Ishikawa (cell line): ENCODE measurements around the gene FARSA.
A peak's percentile ranks its signal among the peaks of the same experiment; 100 is the strongest.

Source experiments
- CEBPB ChIP-seq: IDR thresholded peaks from 2 replicates; pipeline ENCODE4 v1.6.1; 2012
- CREB1 ChIP-seq: IDR thresholded peaks from 2 replicates; pipeline ENCODE4 v1.6.1; 2012; ENCODE audit warnings: low read depth
- EGR1 ChIP-seq: IDR thresholded peaks from 2 replicates; pipeline ENCODE4 v1.6.1; 2012
- EP300 ChIP-seq: IDR thresholded peaks from 2 replicates; pipeline ENCODE4 v1.6.1; 2012; ENCODE audit warnings: borderline replicate concordance
- FOXM1 ChIP-seq: IDR thresholded peaks from 2 replicates; pipeline ENCODE4 v1.6.1; 2012; ENCODE audit warnings: low read depth, borderline replicate concordance
- MAX ChIP-seq: IDR thresholded peaks from 2 replicates; pipeline ENCODE4 v1.6.1; 2012
- NFIC ChIP-seq: IDR thresholded peaks from 2 replicates; pipeline ENCODE4 v1.6.1; 2012
- RAD21 ChIP-seq: IDR thresholded peaks from 2 replicates; pipeline ENCODE4 v1.6.1; 2012; ENCODE audit warnings: low read depth
- REST ChIP-seq: IDR thresholded peaks from 2 replicates; pipeline ENCODE4 v1.6.1; 2012; ENCODE audit warnings: low read depth, mild to moderate bottlenecking
- TAF1 ChIP-seq: IDR thresholded peaks from 2 replicates; pipeline ENCODE4 v1.6.1; 2012; ENCODE audit warnings: low read depth, mild to moderate bottlenecking
- TCF12 ChIP-seq: IDR thresholded peaks from 2 replicates; pipeline ENCODE4 v1.6.1; 2012; ENCODE audit warnings: low read depth
- TEAD4 ChIP-seq: IDR thresholded peaks from 2 replicates; pipeline ENCODE4 v1.6.1; 2012
- USF1 ChIP-seq: IDR thresholded peaks from 2 replicates; pipeline ENCODE4 v1.6.1; 2012
- YY1 ChIP-seq: IDR thresholded peaks from 2 replicates; pipeline ENCODE4 v1.6.1; 2012; ENCODE audit warnings: low read depth
- ZBTB7A ChIP-seq: IDR thresholded peaks from 2 replicates; pipeline ENCODE4 v1.6.1; 2012; ENCODE audit warnings: low read depth

FARSA gene

DNA sequence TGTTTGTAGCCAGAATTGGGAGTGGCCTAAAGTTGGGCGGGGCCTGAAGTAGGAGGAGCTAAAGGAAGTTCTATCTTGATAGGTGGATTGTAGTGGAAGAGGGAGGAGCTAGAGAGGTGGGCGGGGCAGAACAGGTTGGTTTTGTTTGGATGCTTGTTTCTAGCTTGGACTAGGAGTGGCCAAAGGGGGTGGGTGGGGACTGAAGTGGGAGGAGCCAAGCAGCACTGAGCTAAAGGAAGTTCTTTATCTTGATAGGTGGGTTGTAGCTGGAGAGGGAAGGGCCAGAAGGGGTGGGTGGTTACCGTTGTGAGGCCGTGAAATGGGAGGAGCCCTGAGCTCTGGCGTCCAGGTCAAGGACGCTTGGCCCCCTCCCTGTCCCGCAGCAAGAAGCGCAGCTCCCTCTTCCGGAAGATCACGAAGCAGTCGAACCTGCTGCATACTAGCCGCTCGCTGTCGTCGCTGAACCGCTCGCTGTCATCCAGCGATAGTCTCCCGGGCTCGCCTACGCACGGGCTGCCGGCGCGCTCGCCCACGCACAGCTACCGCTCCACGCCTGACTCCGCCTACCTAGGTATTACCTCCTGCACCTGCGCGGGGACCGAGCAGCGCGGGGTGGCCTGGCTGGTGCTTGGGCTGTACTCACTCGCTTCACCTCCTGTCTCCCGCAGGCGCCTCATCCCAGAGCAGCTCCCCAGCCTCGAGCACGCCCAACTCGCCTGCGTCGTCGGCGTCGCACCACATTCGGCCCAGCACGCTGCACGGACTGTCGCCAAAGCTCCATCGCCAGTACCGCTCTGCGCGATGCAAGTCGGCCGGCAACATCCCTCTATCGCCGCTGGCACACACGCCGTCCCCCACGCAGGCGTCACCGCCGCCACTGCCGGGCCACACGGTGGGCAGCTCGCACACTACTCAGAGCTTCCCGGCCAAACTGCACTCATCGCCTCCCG lies 60.3 kb downstream of the FARSA start:
- TF ChIP-seq EP300 (no peak), TAF1 (no peak), FOXM1 (no peak), USF1 (no peak), RAD21 (no peak), ZBTB7A (no peak), NFIC (no peak), REST (no peak), CEBPB (no peak), MAX (0 out of 2 replicates have a peak, but pooled peaks have one; percentile 56), EGR1 (peak; percentile 99), TEAD4 (no peak), YY1 (no peak), CREB1 (no peak), TCF12 (no peak)
